ENCODE data around the gene ZBTB8OS. TPM values are rescaled to one million over a fixed set of nuclear protein-coding genes. Genes with fewer than 3 reads are reported as not detected.
"Not testable (repeated sequence)": the region's sequence is repeated elsewhere in the genome, so short reads cannot be mapped to it uniquely, and the experiment has no call there.

Gene ZBTB8OS
- 34.6 and 40.0 TPM in 2 replicates for total RNA-seq (ENCODE audit: low replicate concordance)

- H3K4me3 ChIP-seq (ENCODE audit: low read depth, low read length), result peak within 1 kb of the TSS; percentile 82
- peak; percentile 94 for DNase-seq (ENCODE audit: low read depth)
- no peak for TF ChIP-seq CTCF (IDR thresholded peaks at IDR 0.05; ENCODE audit: insufficient read depth, low read length)
These were observed at the start of gene ZBTB8OS for GRCh38 chr1:32650248-32650751. Gene ZBTB8OS (minus strand): TSS chr1:32650550. CDS start chr1:32650529, 21 bp downstream.

GRCh38 chr1:32696996-32697395, 46.6 kb upstream of the ZBTB8OS start:
- not testable (repeated sequence) for DNase-seq (ENCODE audit: low read depth); H3K4me3 ChIP-seq (ENCODE audit: low read depth, low read length)

- TF ChIP-seq CTCF (IDR thresholded peaks at IDR 0.05; ENCODE audit: insufficient read depth, low read length), result no peak
- no peak overlapping the region for H3K4me3 ChIP-seq (ENCODE audit: low read depth, low read length)
- DNase-seq (ENCODE audit: low read depth), result no peak
These were observed 45.7 kb upstream of the ZBTB8OS start for GRCh38 chr1:32696041-32696440.

- TF ChIP-seq CTCF (IDR thresholded peaks at IDR 0.05; ENCODE audit: insufficient read depth, low read length), result no peak
- no peak overlapping the region for H3K4me3 ChIP-seq (ENCODE audit: low read depth, low read length)
- DNase-seq (ENCODE audit: low read depth), result peak; percentile 89
These were observed 45.0 kb upstream of the ZBTB8OS start for GRCh38 chr1:32695098-32695904.

GRCh38 chr1:32693455-32694174, 43.3 kb upstream of the ZBTB8OS start:
- no peak for TF ChIP-seq CTCF (IDR thresholded peaks at IDR 0.05; ENCODE audit: insufficient read depth, low read length)
- no peak for DNase-seq (ENCODE audit: low read depth)
- H3K4me3 ChIP-seq (ENCODE audit: low read depth, low read length), result no peak overlapping the region

GRCh38 chr1:32686387-32686786, 36.0 kb upstream of the ZBTB8OS start:
- no peak overlapping the region for H3K4me3 ChIP-seq (ENCODE audit: low read depth, low read length)
- TF ChIP-seq CTCF (IDR thresholded peaks at IDR 0.05; ENCODE audit: insufficient read depth, low read length), result no peak
- DNase-seq (ENCODE audit: low read depth), result no peak

GRCh38 chr1:32685498-32685897, 35.1 kb upstream of the ZBTB8OS start:
- no peak overlapping the region for H3K4me3 ChIP-seq (ENCODE audit: low read depth, low read length)
- DNase-seq (ENCODE audit: low read depth), result no peak
- TF ChIP-seq CTCF (IDR thresholded peaks at IDR 0.05; ENCODE audit: insufficient read depth, low read length), result no peak
